Limb (tissue), 2 donors: ENCODE measurements around the gene CELSR1.

ENCODE experiments used
- DNase-seq, 2 donors: peaks; one replicate each; pipeline ENCODE4 v3.0.0-alpha.2; 2016; ENCODE audit errors: extremely low spot score in 2 of 2

Gene CELSR1

GRCh38 chr22:46460857-46461256 is 76.6 kb downstream of the CELSR1 start:
- DNase-seq = peak in 1 of 2 donors; percentile 63

DNA sequence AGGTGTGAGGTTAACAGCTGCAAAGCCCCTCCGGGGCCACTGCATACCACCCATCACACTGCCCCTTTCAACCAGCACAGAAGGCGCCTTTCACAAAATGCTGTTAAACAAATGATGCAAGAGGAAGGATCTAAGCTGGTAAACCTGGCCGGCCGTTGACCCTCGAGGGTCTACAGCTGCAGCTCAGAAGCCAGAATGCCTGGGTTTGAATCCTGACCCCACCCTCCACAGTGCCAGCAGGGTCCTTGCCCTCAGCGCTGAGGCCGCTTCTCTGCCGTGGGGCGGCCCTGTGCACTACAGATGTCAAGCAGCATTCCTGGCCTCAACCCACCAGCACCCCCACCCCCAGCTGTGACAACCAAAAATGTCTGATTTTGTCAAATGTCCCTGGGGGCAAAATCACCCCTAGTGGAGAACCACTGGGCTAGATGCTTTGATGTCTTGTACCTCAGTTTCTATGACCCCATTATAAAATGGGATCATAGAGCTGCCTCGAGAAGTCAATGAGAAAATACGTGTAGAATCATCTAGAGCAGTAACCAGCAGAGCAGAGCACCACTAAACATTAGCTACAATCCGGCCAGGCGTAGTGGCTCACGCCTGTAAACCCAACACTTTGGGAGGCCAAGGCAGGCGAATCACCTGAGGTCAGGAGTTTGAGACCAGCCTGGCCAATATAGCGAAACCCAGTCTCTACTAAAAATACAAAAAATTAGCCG is 77.9 kb downstream of the CELSR1 start:
- no peak for DNase-seq

DNA sequence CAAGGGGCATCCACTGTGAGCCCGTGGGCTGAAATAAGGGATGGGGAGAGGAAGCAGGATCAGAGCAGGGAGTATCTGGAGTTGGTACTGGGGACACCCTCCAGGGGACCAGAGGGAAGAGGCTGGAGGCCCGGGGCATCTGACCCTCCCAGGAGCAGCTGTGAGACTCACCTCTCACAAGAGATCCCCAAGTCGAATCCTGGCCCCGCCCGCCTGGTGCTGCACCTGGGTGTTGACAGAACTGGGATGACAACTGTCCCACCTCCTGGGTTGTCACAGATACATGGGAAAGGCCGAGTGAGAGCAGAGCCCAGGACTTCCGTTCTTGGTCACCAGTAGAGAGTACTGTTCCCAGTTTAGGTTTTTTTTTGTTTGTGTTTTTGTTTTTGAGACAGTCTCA is 78.9 kb downstream of the CELSR1 start:
- no peak for DNase-seq

DNA sequence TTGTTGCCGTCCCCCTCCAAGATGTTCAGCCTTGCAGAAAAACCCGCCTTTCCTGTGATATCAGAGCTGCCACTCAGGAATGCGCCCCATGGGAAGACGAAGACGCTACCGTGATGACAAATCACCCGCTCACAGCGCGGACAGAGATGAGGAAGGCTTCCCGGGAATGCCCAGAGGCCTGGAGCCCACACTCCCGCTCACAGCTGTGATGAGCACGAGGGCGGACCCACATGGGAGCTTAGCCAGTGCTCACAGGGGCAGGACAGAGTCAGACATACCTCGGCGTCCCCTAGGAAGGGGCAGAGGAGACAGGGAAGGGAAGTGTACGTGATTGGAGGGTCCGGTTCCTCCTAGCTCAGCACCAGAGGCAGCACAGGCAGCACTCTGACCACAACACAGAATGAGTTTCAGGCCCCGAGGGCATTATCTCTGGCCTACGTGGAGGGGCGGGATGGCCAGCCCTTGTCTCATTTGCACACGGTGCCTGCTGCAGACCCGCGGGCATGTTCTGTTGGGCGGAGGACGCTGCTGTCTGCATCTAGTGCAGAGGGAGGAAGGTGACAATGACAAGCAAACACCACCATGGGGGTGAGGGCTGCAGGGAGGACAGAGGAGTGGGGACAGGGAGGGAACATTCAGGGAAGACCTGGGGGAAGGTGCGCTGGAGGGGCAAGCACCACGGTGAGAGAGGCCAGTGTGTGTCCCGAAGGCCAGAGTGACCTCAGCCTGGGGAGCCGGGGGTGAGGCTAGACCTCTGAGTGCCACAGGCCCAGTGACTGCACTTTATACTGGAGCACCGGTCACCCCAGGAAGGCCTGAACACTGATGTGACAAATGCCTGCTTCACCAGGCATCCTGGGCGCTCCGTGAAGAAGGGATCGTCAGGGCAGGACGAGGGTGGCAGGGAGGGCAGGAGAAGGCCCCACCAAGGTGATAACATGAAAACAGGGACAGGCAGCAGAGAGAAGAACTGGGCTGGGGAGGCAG is 79.6 kb downstream of the CELSR1 start:
- DNase-seq = no peak

DNA sequence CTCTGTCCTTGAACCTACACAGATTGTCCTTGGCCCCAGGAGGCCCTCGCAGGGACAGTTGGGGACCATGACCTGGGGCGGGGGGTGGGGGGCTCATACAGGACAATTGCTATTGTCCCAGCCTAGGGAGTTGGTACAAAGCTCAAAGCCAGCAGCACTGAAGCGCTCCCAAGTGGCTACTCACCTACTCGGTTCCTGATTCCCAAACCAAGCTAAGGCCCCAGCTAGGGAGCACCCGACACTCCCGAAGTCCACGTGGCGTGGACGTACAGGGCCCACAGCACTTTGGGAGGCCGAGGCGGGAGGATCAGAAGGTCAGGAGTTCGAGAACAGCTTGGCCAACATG is 80.6 kb downstream of the CELSR1 start:
- DNase-seq = no peak

GRCh38 chr22:46455446-46455845 is 82.0 kb downstream of the CELSR1 start:
- no peak for DNase-seq

DNA sequence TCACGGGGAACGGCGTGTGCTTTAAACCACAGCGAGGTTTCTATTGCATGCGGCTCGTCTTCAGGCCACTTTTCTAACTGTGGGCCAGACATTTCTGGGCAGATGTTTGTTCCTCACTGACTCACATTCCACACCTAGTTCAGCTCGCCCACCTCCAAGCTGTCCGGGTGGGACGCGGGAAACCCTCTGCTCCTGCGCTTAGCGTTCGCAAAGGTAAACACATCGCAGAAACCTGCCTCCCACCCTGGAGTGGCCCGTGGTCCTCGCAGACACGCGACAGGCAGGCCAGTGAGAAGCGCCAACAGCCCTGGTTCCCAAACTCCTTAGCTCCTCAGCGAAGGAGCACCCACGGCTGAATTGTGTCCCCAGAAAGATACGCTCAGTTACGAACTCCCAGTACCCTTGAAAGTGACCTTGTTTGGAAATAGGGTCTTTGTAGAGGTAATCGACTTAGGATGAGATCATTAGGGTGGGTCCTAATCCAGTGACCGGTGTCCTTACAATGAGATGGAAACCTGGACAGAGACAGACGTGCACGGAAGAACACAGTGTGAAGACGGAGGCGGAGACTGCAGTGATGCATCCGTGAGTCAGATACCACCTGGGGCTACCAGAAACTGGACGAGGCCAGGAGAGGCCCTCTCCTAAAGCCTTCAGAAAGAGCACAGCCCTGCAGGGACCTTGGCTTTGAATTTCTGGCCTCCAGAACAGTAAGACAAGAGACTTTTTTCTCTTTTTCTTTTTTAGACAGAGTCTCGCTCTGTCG is 82.7 kb downstream of the CELSR1 start:
- no peak for DNase-seq

DNA sequence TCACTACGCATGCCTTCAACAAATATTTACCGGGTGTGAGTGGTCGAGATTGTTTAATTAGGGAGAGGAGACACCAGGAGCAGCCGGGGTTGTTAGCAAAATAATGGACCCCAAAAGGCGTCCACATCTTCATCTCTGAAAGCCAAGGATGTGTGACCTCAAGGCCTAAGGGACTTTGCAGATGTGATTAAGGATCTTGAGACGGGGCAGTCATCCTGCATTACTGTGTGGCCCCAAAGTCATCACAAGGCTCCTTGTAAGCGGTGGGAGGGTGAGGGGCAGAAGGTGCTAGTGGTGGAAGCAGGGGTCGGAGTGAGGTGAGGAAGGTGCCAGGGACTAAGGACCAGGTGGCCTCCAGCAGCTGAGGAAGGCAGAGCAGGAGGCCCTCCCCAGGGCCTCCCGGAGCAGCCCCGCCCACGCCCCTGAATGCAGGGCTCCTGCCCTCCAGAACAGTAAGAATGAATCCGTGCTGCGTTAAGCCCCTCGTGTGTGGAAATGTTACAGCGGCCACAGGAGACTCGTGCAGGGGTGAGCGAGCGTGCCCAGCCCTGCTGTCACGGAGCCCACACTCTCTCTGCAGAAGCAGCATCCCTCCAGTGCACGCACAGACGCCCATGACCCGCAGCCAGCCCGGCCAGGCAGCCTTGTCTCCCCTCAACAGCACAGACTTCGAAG is 83.5 kb downstream of the CELSR1 start:
- no peak for DNase-seq

GRCh38 chr22:46453006-46453828 is 84.2 kb downstream of the CELSR1 start:
- DNase-seq = no peak

GRCh38 chr22:46452195-46453005 is 85.0 kb downstream of the CELSR1 start:
- no peak for DNase-seq

- DNase-seq = no peak
Measured at GRCh38 chr22:46451741-46452140, 85.7 kb downstream of the CELSR1 start.

- no peak for DNase-seq
Measured at GRCh38 chr22:46450931-46451561, 86.4 kb downstream of the CELSR1 start.

- DNase-seq = no peak
Measured at GRCh38 chr22:46449974-46450745, 87.3 kb downstream of the CELSR1 start.

- DNase-seq = no peak
Measured at GRCh38 chr22:46449116-46449691, 88.2 kb downstream of the CELSR1 start.

DNA sequence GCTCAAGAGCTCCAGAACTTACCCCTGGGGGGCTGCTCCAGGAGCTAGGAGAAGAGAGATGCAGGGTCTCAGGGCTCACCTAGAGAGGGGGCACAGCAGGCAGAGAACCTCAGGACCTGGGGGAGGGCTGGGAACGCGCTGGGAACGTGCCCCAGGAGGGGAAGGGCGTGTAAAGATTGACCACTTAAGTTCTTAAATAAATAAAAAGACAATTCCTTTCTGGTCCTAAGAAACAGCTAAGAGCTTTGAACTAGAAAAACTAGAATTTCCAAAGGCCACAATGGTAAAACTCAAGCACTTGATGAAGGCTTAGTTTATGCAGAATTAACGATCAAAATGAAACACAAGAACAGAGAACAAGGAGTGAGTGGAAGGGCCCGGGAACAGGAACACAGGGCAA is 89.1 kb downstream of the CELSR1 start:
- no peak for DNase-seq

DNA sequence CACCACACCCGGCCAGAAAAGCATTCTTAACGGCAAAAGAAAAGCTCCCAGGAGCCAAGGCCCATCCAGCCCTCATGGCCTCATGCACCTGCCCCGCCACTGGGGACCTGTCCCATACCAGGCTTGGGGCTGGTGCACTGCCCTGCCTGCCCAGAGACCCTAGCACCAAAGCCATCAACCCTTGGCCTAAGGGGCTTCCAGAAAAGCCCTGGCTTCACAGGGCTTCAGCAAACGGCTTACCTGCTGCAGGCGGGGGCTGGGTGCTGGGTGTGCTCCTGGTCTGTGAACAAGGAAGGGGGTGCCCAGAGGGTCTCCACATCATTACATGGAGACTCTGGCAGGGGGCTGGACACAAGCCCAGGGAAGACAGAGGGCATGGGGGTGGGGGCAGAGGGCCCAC is 89.5 kb downstream of the CELSR1 start:
- DNase-seq = no peak

DNA sequence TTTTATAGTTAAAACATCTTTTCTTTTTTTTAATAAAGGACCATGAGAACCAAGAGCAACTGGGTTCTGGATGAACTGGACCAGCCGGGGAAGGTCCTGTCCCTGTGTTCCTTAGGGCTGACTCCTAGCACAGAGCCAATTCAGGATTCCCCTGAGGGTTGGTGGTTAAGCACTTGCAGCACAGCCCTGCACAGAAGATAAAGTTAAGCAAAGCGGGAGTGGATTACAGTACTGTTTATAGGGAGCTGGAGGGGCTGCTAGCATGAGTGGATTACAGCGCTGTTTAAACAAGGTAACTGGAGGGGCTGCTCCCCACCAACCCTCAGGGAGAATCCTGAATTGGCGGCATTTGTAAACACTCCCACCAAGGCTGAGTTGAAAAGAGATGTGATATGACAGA is 90.6 kb downstream of the CELSR1 start:
- no peak for DNase-seq

DNA sequence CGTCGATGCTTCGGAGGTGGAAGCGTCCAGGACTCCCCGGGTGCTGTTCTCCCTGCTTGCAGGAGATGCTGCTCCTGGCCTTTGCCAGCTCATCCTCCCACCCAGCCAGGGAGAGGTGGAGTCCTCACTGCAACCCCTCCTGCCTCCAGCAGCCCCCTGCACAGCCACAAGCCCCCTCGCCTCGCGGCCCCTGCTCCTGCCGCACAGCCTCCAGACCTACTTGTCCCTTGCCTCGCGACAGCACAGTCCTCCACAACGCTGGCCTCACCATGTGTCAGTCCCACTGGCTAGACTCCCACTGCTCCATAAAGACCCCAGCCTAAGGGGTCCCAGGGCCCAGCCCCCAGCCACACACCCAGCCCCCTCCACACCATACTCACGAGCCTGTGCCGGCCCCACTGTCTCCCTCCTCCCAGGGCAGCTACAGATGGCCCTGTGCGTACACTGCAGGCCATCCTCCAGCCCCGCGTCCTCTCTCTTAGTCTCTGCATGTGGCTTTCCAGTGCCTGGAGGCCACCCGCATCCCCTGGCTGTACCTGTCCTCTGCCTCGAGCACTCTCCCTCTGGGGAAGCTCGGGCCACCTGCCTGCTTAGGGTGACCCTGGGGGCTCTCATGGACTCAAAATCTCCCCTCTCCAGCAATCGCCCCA is 91.5 kb downstream of the CELSR1 start:
- DNase-seq = no peak
